ENCODE data around the gene NDRG3.

GRCh38 chr20:36654506-36654905 lies 91.4 kb downstream of the NDRG3 start:
- TF ChIP-seq CTCF (IDR thresholded peaks at IDR 0.05; ENCODE audit: insufficient read depth, low read length) = no peak
- no peak for TF ChIP-seq POLR2AphosphoS5 (IDR thresholded peaks at IDR 0.05; ENCODE audit: low read depth)
- no peak for TF ChIP-seq GABPA (IDR thresholded peaks at IDR 0.05; ENCODE audit: low read depth)
